Chondrocyte (in vitro differentiated cells): ENCODE data around the gene PDXP. TPM values are rescaled to one million over a fixed set of nuclear protein-coding genes. Genes with fewer than 3 reads are reported as not detected.

Source experiments
- DNase-seq: peaks from one replicate; pipeline ENCODE4 v3.0.0; 2021; ENCODE audit warnings: mixed read lengths, low spot score
- H3K27ac Mint-ChIP-seq: one replicate; pipeline ENCODE4 v1.8.0; 2021; ENCODE audit warnings: mild to moderate bottlenecking, moderate library complexity, mixed read lengths; ENCODE audit not compliant: unreplicated experiment
- H3K27me3 Mint-ChIP-seq: 2 replicates; pipeline ENCODE4 v1.8.0; 2021; ENCODE audit warnings: low read depth, mixed read lengths
- H3K36me3 Mint-ChIP-seq: 2 replicates; pipeline ENCODE4 v1.8.0; 2021; ENCODE audit warnings: low read depth, mixed read lengths
- H3K4me1 Mint-ChIP-seq: 2 replicates; pipeline ENCODE4 v1.8.0; 2021; ENCODE audit warnings: low read depth, mild to moderate bottlenecking, mixed read lengths
- H3K4me3 Mint-ChIP-seq: one replicate; pipeline ENCODE4 v1.8.0; 2021; ENCODE audit warnings: mild to moderate bottlenecking, moderate library complexity, mixed read lengths; ENCODE audit not compliant: unreplicated experiment
- H3K9me3 Mint-ChIP-seq: 2 replicates; pipeline ENCODE4 v1.8.0; 2021; ENCODE audit warnings: low read depth, mixed read lengths
- total RNA-seq: library from RNA; stranded (reverse); gene quantifications from 3 replicates; pipeline ENCODE4 v1.2.1, GENCODE V29; 2021
- TF ChIP-seq, protein P1 (sequence below): fragments of 200-600 bp; sonication (generic); IDR thresholded peaks from 2 replicates; pipeline ENCODE4 v1.5.0; 2021; ENCODE audit warnings: antibody characterized with exemption, mild to moderate bottlenecking, moderate library complexity

The PDXP gene
- total RNA-seq, 1 donor from 2014 or later = 14.8 TPM

DNA sequence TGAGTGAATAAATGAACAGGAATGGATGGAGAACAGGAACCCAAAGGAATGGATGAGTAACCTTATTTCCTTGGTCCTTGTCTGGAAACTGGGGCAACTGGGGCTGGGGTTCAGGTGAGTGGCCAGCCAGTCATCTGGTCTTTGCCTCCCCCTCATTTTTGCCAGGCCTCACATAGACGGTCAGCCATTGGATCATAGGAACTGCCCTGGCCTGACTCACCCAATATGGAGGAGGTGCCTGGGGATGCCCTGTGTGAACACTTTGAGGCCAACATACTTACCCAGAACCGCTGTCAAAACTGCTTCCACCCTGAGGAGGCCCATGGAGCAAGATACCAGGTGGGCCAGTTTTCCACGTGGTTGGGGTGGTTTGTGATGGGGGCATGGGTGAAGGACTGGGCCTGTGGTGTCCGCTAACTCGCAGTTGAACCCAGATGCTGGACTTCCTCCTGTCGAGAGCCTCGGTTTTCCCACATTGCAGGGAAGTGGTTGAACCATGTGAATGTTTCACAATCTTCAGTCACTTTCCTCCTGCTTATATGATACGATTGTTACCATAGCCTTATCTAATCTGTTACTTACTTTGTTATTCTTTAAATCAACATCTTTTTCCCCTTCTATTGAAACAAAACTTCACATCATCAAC lies 42.7 kb downstream of the PDXP start:
- TF ChIP-seq, protein P1, sequence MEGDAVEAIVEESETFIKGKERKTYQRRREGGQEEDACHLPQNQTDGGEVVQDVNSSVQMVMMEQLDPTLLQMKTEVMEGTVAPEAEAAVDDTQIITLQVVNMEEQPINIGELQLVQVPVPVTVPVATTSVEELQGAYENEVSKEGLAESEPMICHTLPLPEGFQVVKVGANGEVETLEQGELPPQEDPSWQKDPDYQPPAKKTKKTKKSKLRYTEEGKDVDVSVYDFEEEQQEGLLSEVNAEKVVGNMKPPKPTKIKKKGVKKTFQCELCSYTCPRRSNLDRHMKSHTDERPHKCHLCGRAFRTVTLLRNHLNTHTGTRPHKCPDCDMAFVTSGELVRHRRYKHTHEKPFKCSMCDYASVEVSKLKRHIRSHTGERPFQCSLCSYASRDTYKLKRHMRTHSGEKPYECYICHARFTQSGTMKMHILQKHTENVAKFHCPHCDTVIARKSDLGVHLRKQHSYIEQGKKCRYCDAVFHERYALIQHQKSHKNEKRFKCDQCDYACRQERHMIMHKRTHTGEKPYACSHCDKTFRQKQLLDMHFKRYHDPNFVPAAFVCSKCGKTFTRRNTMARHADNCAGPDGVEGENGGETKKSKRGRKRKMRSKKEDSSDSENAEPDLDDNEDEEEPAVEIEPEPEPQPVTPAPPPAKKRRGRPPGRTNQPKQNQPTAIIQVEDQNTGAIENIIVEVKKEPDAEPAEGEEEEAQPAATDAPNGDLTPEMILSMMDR = no peak
- Mint-ChIP-seq H3K27me3 (no peaks in the 10 kb centered on the region), H3K36me3 (peaks cover 1% of the 10 kb centered on the region), H3K27ac (no peak overlapping the region), H3K4me1 (peaks cover 10% of the 10 kb centered on the region), H3K9me3 (no peaks in the 10 kb centered on the region), H3K4me3 (no peak overlapping the region)
- no peak for DNase-seq

DNA sequence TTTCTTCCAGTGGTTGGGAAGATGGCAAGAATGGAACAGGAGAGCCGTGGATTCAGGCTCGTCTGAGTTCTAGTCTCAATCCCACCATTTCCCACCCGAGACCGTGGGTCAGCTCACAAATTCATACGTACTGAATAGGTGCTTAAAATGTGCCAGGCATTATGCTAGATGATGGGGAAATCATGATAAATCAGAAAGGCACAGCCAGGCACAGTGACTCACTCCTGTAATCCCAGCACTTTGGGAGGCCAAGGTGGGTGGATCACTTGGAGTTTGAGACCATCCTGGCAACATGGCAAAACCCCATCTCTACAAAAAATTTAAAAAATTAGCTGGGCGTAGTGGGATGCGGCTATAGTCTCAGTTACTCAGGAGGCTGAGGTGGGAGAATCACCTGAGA lies 45.4 kb downstream of the PDXP start:
- H3K4me1 Mint-ChIP-seq = no peaks in the 10 kb centered on the region
- DNase-seq = no peak
- TF ChIP-seq, protein P1 = no peak
- H3K27ac Mint-ChIP-seq = no peak overlapping the region
- peaks cover 1% of the 10 kb centered on the region for H3K36me3 Mint-ChIP-seq
- H3K4me3 Mint-ChIP-seq = no peak overlapping the region
- no peaks in the 10 kb centered on the region for H3K9me3 Mint-ChIP-seq
- H3K27me3 Mint-ChIP-seq = no peaks in the 10 kb centered on the region

DNA sequence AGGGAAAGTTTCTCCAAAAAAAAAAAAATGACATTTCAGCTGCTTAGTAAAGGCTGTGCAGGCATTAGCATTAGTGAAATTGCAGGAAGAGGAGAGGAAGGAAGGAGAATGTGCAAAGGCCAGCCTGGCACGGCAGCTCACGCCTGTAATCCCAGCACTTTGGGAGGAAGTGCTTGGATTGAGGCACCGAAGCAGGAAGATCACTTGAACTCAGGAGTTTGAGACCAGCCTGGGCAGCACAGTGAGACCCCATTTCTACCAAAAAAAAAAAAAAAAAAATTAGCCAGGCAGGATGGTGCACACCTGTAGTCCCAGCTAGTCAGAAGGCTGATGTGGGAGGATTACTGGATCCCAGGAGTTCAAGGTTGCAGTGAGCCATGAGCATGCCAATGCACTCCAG lies 46.1 kb downstream of the PDXP start:
- TF ChIP-seq, protein P1 = no peak
- H3K27ac Mint-ChIP-seq = no peak overlapping the region
- no peaks in the 10 kb centered on the region for H3K27me3 Mint-ChIP-seq
- no peaks in the 10 kb centered on the region for H3K9me3 Mint-ChIP-seq
- no peaks in the 10 kb centered on the region for H3K4me1 Mint-ChIP-seq
- H3K36me3 Mint-ChIP-seq = peaks cover 1% of the 10 kb centered on the region
- no peak for DNase-seq
- no peak overlapping the region for H3K4me3 Mint-ChIP-seq

DNA sequence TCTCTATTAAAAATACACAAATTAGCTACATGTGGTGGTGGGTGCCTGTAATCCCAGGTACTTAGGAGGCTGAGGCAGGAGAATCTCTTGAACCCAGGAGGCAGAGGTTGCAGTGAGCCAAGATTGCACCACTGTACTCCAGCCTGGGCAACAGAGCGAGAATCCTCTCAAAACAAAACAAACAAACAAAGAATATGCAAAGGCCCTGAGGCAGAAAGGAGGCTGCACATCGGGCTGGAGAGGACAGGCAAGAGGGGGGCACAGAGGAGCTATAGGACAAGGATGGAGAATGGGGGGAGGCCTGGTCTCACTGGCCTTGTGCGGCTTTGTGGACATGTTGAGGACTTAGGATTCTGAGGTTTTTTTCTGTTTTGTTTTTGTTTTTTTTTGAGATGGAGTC lies 46.7 kb downstream of the PDXP start:
- H3K9me3 Mint-ChIP-seq = no peaks in the 10 kb centered on the region
- no peaks in the 10 kb centered on the region for H3K4me1 Mint-ChIP-seq
- H3K4me3 Mint-ChIP-seq = no peak overlapping the region
- TF ChIP-seq, protein P1 = no peak
- no peaks in the 10 kb centered on the region for H3K27me3 Mint-ChIP-seq
- no peak for DNase-seq
- peaks cover 3% of the 10 kb centered on the region for H3K36me3 Mint-ChIP-seq
- H3K27ac Mint-ChIP-seq = no peak overlapping the region

DNA sequence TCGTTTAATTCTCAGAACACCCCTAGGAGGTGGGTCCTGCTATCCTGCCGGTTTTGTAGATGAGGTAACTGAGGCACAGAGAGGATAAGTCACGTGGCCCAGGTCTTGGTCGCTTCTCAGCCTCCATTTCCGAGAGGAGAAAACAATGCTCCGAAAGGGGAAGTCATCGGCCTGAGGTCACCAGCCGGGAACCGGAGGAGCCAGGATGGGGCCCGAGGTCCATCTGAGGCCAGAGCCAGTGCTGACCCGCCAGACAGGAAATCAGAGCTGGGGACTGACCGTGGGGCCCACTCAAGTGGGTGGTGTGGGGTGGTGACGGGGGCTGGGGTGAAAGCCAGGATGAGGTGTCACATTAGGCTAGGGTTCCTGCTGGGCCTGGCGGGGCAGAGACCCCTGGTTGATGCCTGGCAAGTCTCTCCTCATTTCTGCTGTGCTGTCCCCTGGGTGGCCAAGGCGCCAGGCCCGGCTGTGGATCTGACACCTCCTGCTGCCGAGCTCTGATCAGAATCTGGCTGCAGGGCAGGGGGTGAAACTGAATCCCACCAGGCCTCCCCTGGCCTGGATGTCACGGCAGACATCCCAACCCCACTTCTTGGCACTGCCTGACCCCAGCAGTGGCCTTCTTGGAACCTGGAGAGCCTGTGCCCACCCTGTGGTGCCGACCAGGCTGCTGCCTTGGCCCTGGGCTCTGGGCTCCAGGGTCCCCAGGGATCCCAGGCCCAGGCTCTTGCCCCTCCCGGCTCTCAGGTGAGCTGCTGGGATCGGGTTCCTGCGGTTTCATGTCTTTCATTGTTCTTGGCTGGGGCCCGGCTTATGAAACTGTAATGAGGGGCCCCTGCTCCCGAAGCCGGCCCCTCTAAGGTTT lies 50.3 kb downstream of the PDXP start:
- no peak overlapping the region for H3K27ac Mint-ChIP-seq
- H3K36me3 Mint-ChIP-seq = peaks cover 3% of the 10 kb centered on the region
- no peak overlapping the region for H3K4me3 Mint-ChIP-seq
- DNase-seq = no peak
- TF ChIP-seq, protein P1 = no peak
- H3K9me3 Mint-ChIP-seq = no peaks in the 10 kb centered on the region
- H3K27me3 Mint-ChIP-seq = no peaks in the 10 kb centered on the region
- H3K4me1 Mint-ChIP-seq = no peaks in the 10 kb centered on the region
